ENCODE results near the gene RBKS. TPM values are rescaled to one million over a fixed set of nuclear protein-coding genes. Genes with fewer than 3 reads are reported as not detected.
A peak's percentile ranks its signal among the peaks of the same experiment; 100 is the strongest.

The RBKS gene
- total RNA-seq, 1 experiment from 2014 or later, result 0.54 TPM

DNA sequence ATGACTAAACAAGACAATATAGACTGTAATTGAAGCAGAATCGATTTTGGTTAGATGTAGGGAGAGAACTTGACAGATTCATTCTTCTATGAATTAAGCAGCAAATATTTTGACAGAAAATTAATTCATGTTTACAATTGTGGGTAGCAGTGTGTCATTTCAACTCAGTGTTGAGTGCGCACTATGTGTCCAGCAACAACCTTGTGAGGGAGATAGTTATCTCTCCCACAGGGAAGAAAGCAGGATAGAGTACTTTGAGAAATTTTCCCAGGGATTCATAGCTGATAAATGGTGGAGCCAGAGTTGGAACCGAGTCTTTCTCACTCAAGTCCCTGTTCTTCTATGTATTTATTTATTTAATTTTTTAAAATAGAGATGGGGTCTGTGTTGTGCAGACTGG lies 113.5 kb downstream of the RBKS start:
- ChIA-PET CTCF (interaction anchor here (0.5 kb wide), 1 partner anchor 114 kb away, joined by 3 read pairs; the partner anchor contains the start of genes BABAM2 and RBKS), POLR2A (ENCODE audit: low non-redundant PET) (no interaction called here)
- no TSS peak for BruUV-seq (replicated peaks)
- Histone ChIP-seq H3K27ac (ENCODE audit: low read depth, low read length, poor library complexity, severe bottlenecking) (no peak overlapping the region), H3K4me3 (ENCODE audit: low read depth, low read length, poor library complexity, severe bottlenecking) (no peak overlapping the region), H3K9me3 (ENCODE audit: low read depth, low read length, poor library complexity, severe bottlenecking) (no peaks in the 10 kb centered on the region), H3K4me1 (ENCODE audit: insufficient read depth, low read length, poor library complexity, severe bottlenecking) (peaks cover 41% of the 10 kb centered on the region), H3K36me3 (ENCODE audit: insufficient read depth, low read length, poor library complexity, severe bottlenecking) (no peaks in the 10 kb centered on the region), H3K27me3 (replicated peaks; ENCODE audit: insufficient read depth, low read depth, low read length, poor library complexity) (no peaks in the 10 kb centered on the region)
- no peak for TF ChIP-seq CTCF (conservative IDR thresholded peaks at IDR 0.05; ENCODE audit: low read depth, low read length)
- no peak for TF ChIP-seq EZH2 (IDR thresholded peaks at IDR 0.05; ENCODE audit: borderline replicate concordance, low read depth, low read length, poor library complexity, severe bottlenecking)
- DNase-seq (ENCODE audit: low spot score), result no peak
- intact Hi-C loops (cut with micrococcal nuclease; ENCODE audit: unreplicated experiment), result loop anchor here (10.0 kb wide), 1 partner anchor 108 kb away; no protein-coding TSS in a partner anchor

DNA sequence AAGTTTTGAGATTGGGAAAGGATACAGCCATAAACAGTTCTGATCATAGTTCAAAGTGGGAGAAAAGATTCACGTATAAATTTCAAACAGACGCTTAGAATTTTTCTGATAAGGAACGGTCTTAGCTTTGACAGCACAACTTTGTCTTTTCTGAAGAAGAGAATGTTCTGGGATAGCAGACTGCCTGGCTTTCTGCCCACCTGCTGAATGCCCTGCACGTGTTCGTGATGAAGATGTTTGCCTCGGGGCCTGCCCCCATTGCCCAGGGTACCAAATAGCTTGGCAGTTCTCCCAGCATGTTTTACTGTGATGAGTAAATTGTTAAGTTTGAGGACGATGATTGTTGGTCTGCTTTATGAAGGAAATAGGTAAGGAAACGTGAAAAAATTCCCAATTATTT lies 114.1 kb downstream of the RBKS start:
- Histone ChIP-seq H3K4me1 (ENCODE audit: insufficient read depth, low read length, poor library complexity, severe bottlenecking) (peaks cover 41% of the 10 kb centered on the region), H3K27ac (ENCODE audit: low read depth, low read length, poor library complexity, severe bottlenecking) (no peak overlapping the region), H3K27me3 (replicated peaks; ENCODE audit: insufficient read depth, low read depth, low read length, poor library complexity) (no peaks in the 10 kb centered on the region), H3K9me3 (ENCODE audit: low read depth, low read length, poor library complexity, severe bottlenecking) (no peaks in the 10 kb centered on the region), H3K4me3 (ENCODE audit: low read depth, low read length, poor library complexity, severe bottlenecking) (no peak overlapping the region), H3K36me3 (ENCODE audit: insufficient read depth, low read length, poor library complexity, severe bottlenecking) (no peaks in the 10 kb centered on the region)
- POLR2A ChIA-PET (ENCODE audit: low non-redundant PET), result no interaction called here
- no TSS peak for BruUV-seq (replicated peaks)
- CTCF ChIA-PET, result no interaction called here
- TF ChIP-seq CTCF (conservative IDR thresholded peaks at IDR 0.05; ENCODE audit: low read depth, low read length) (no peak), EZH2 (IDR thresholded peaks at IDR 0.05; ENCODE audit: borderline replicate concordance, low read depth, low read length, poor library complexity, severe bottlenecking) (no peak)
- intact Hi-C loops (cut with micrococcal nuclease; ENCODE audit: unreplicated experiment), result loop anchor here (10.0 kb wide), 1 partner anchor 109 kb away; no protein-coding TSS in a partner anchor
- peak; percentile 51 for DNase-seq (ENCODE audit: low spot score)

- BruUV-seq (replicated peaks), result no TSS peak
- POLR2A ChIA-PET (ENCODE audit: low non-redundant PET), result no interaction called here
- H3K36me3 ChIP-seq (ENCODE audit: insufficient read depth, low read length, poor library complexity, severe bottlenecking), result no peaks in the 10 kb centered on the region
- no peak overlapping the region for H3K4me3 ChIP-seq (ENCODE audit: low read depth, low read length, poor library complexity, severe bottlenecking)
- CTCF ChIA-PET, result no interaction called here
- DNase-seq (ENCODE audit: low spot score), result no peak
- H3K4me1 ChIP-seq (ENCODE audit: insufficient read depth, low read length, poor library complexity, severe bottlenecking), result peaks cover 28% of the 10 kb centered on the region
- H3K27me3 ChIP-seq (replicated peaks; ENCODE audit: insufficient read depth, low read depth, low read length, poor library complexity), result no peaks in the 10 kb centered on the region
- intact Hi-C loops (cut with micrococcal nuclease; ENCODE audit: unreplicated experiment), result loop anchor here (10.0 kb wide), 1 partner anchor 111 kb away; no protein-coding TSS in a partner anchor
- H3K27ac ChIP-seq (ENCODE audit: low read depth, low read length, poor library complexity, severe bottlenecking), result no peak overlapping the region
- TF ChIP-seq EZH2 (IDR thresholded peaks at IDR 0.05; ENCODE audit: borderline replicate concordance, low read depth, low read length, poor library complexity, severe bottlenecking) (no peak), CTCF (conservative IDR thresholded peaks at IDR 0.05; ENCODE audit: low read depth, low read length) (no peak)
- no peaks in the 10 kb centered on the region for H3K9me3 ChIP-seq (ENCODE audit: low read depth, low read length, poor library complexity, severe bottlenecking)
These were observed 116.2 kb downstream of the RBKS start for GRCh38 chr2:27773959-27774358.

Data from A673 (cell line).